Measurements from ENCODE around the gene LRRC15. TPM values are rescaled to one million over a fixed set of nuclear protein-coding genes. Genes with fewer than 3 reads are reported as not detected.

The LRRC15 gene
- total and polyA plus RNA-seq, 2 donors (not counting 3 experiments of a cell fraction or from before 2014, with no cell fraction given): not detected

DNA sequence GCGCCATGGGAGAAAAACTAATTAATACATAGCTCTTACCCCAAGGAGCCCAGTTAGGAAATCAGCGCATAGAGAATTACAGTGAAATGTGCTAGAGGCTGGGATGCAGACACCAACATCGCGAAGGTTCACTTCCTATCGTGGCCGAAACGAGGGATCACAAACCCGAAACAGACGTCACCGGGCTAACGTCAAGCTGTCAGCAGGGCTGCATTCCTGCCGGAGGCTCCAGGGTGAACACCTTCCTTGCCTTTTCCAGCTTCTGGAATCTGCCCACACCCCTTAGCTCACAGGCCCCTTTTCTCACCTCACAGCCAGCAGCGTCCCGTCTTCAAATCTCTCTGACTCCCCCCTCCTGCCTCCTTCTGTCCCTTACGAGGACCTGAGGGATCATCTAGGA, 16.5 kb upstream of the LRRC15 start:
- FAIRE-seq (no peak), DNase-seq (ENCODE audit: low read depth, low spot score) (no peak)
- Histone ChIP-seq H3K4me2 (ENCODE audit: insufficient read depth, low read length) (no peak overlapping the region), H3K4me3 (replicated peaks in 1 of 3; ENCODE audit: insufficient read depth in 1 of 3, low read depth in 1 of 3, low read length in 3 of 3) (no peak overlapping the region), H3K9me1 (replicated peaks; ENCODE audit: control insufficient read depth, extremely low read depth, insufficient read depth, low read length) (no peaks in the 10 kb centered on the region), H3K9ac (replicated peaks; ENCODE audit: extremely low read depth, insufficient read depth, low read length) (no peak overlapping the region), H3K27me3 (ENCODE audit: control insufficient read depth in 2 of 2, insufficient read depth in 2 of 2, low read length in 2 of 2) (peaks cover 20 to 23% of the 10 kb centered on the region in 2 experiments), H3K27ac (ENCODE audit: insufficient read depth, low read depth, low read length) (no peak overlapping the region), H3K4me1 (ENCODE audit: control insufficient read depth, extremely low read depth, insufficient read depth, low read length) (no peaks in the 10 kb centered on the region), H3K36me3 (ENCODE audit: control insufficient read depth in 2 of 2, extremely low read depth in 1 of 2, insufficient read depth in 2 of 2, low read length in 2 of 2) (no peaks in the 10 kb centered on the region), H2AFZ (ENCODE audit: low read depth, low read length) (no peak overlapping the region), H3K9me3 (replicated peaks; ENCODE audit: control insufficient read depth, insufficient read depth, low read length) (no peaks in the 10 kb centered on the region), H3K79me2 (ENCODE audit: control insufficient read depth, insufficient read depth, low read length) (no peaks in the 10 kb centered on the region), H4K20me1 (replicated peaks; ENCODE audit: control insufficient read depth, extremely low read depth, insufficient read depth, low read length) (no peaks in the 10 kb centered on the region)
- CTCF ChIA-PET: interaction anchor here (0.9 to 1.2 kb wide), 4 partner anchors 8 to 44 kb away, joined by 3 read pairs; no protein-coding TSS in a partner anchor
- dilution Hi-C loops (cut with MboI; ENCODE audit: extremely low pct_ligation_motif_present, low sequenced_read_pairs) (no loop called here), intact Hi-C loops (cut with micrococcal nuclease) (no loop called here)
- no TSS peak for BruUV-seq (replicated peaks)
- POLR2A ChIA-PET: no interaction called here
- TF ChIP-seq, protein P1, sequence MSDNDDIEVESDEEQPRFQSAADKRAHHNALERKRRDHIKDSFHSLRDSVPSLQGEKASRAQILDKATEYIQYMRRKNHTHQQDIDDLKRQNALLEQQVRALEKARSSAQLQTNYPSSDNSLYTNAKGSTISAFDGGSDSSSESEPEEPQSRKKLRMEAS (IDR thresholded peaks at IDR 0.05; ENCODE audit: insufficient read depth, insufficient read length): no peak
- TF ChIP-seq MYC (IDR thresholded peaks at IDR 0.05; ENCODE audit: low read depth, low read length) (no peak), POLR2AphosphoS5 (IDR thresholded peaks at IDR 0.05; ENCODE audit: insufficient read depth, low read depth, low read length) (no peak)

DNA sequence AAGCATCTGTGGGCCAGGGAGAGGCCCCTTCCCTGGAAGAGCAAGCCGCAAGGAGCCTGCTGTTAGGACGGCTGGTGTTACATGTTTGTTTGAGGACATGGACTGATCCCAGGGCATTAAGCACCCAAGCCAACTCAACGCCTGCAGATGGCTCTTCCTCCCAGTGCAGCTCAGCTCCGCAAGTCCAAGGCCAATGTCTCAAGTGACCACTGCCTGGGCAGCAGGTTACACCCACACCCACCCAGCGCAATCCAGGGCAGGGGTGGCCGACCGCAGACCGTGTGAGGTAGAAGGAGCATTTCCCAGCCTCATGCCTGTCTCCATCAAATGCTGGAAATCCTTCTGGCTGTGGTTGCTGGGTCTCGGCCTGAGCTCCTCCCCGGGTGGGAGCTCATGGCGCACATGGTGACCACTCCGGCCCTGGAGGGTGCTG, 15.0 kb upstream of the LRRC15 start:
- Histone ChIP-seq H2AFZ (ENCODE audit: low read depth, low read length) (no peak overlapping the region), H3K79me2 (ENCODE audit: control insufficient read depth, insufficient read depth, low read length) (no peaks in the 10 kb centered on the region), H3K36me3 (ENCODE audit: control insufficient read depth in 2 of 2, extremely low read depth in 1 of 2, insufficient read depth in 2 of 2, low read length in 2 of 2) (no peaks in the 10 kb centered on the region), H3K9ac (replicated peaks; ENCODE audit: extremely low read depth, insufficient read depth, low read length) (no peak overlapping the region), H3K4me3 (replicated peaks in 1 of 3; ENCODE audit: insufficient read depth in 1 of 3, low read depth in 1 of 3, low read length in 3 of 3) (no peak overlapping the region), H3K4me2 (ENCODE audit: insufficient read depth, low read length) (no peak overlapping the region), H3K27ac (ENCODE audit: insufficient read depth, low read depth, low read length) (no peak overlapping the region), H3K9me1 (replicated peaks; ENCODE audit: control insufficient read depth, extremely low read depth, insufficient read depth, low read length) (no peaks in the 10 kb centered on the region), H4K20me1 (replicated peaks; ENCODE audit: control insufficient read depth, extremely low read depth, insufficient read depth, low read length) (no peaks in the 10 kb centered on the region), H3K4me1 (ENCODE audit: control insufficient read depth, extremely low read depth, insufficient read depth, low read length) (no peaks in the 10 kb centered on the region), H3K27me3 (ENCODE audit: control insufficient read depth in 2 of 2, insufficient read depth in 2 of 2, low read length in 2 of 2) (peaks cover 7 to 21% of the 10 kb centered on the region in 2 experiments), H3K9me3 (replicated peaks; ENCODE audit: control insufficient read depth, insufficient read depth, low read length) (no peaks in the 10 kb centered on the region)
- TF ChIP-seq EZH2 (IDR thresholded peaks at IDR 0.05; ENCODE audit: borderline replicate concordance, low read depth, low read length, severe bottlenecking) (no peak), FOS (IDR thresholded peaks at IDR 0.05; ENCODE audit: borderline replicate concordance, insufficient read depth, low read length) (no peak), JUN (IDR thresholded peaks at IDR 0.05; ENCODE audit: borderline replicate concordance, insufficient read depth, insufficient read length, low read depth) (no peak), POLR2AphosphoS5 (IDR thresholded peaks at IDR 0.05; ENCODE audit: insufficient read depth, low read depth, low read length) (no peak)
- TF ChIP-seq, protein P2, sequence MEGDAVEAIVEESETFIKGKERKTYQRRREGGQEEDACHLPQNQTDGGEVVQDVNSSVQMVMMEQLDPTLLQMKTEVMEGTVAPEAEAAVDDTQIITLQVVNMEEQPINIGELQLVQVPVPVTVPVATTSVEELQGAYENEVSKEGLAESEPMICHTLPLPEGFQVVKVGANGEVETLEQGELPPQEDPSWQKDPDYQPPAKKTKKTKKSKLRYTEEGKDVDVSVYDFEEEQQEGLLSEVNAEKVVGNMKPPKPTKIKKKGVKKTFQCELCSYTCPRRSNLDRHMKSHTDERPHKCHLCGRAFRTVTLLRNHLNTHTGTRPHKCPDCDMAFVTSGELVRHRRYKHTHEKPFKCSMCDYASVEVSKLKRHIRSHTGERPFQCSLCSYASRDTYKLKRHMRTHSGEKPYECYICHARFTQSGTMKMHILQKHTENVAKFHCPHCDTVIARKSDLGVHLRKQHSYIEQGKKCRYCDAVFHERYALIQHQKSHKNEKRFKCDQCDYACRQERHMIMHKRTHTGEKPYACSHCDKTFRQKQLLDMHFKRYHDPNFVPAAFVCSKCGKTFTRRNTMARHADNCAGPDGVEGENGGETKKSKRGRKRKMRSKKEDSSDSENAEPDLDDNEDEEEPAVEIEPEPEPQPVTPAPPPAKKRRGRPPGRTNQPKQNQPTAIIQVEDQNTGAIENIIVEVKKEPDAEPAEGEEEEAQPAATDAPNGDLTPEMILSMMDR (IDR thresholded peaks at IDR 0.05; ENCODE audit: extremely low read depth in 1 of 2, insufficient read depth in 1 of 2, low read depth in 1 of 2, low read length in 2 of 2): no peak
- TF ChIP-seq, protein P1 (IDR thresholded peaks at IDR 0.05; ENCODE audit: insufficient read depth, insufficient read length): no peak
- BruUV-seq (replicated peaks): no TSS peak
- intact Hi-C loops (cut with micrococcal nuclease): no loop called here
- DNase-seq (ENCODE audit: low read depth, low spot score) (no peak), FAIRE-seq (no peak)
- POLR2A ChIA-PET: no interaction called here
- CTCF ChIA-PET: interaction anchor here (1.3 to 1.7 kb wide), 2 partner anchors 24 to 40 kb away, joined by 3 to 6 read pairs; no protein-coding TSS in a partner anchor
- dilution Hi-C loops (cut with MboI; ENCODE audit: extremely low pct_ligation_motif_present, low sequenced_read_pairs): no loop called here
